UCSD-AML1 (cell line): ENCODE measurements around the gene CDK11A.
"Not testable (repeated sequence)": the region's sequence is repeated elsewhere in the genome, so short reads cannot be mapped to it uniquely, and the experiment has no call there.

ENCODE experiments used
- DNase-seq: peaks from one replicate; lab custom pipeline; 2025; ENCODE audit not compliant: unreplicated experiment; lab: John Stamatoyannopoulos, UW

The CDK11A gene

DNA sequence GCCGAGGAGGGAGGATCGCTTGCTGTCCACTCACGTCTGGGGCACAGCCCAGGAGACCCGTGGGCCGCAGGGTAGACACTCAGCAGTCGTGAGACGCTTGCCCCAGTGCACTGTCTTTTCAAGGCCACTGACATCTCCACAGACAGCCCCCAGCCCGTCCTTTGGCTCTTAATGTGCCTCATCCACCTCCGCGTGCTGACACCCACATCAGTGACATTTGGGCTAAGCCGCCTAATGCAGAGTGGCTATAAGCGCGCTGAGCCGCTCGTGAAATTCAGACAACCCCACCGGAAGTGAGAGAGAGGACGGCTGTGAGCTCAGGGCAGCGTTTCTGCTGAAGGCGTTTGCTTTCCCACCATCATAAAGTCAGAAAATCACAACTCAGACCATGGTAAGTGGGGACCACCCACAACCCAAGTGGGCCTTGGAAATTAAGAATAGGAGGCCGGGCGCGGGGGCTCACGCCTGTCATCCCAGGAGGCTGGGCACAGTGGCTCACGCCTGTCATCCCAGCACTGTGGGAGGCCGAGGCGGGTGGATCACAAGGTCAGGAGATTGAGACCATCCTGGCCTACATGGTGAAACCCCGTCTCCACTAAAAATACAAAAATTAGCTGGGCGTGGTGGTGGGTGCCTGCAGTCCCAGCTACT lies 40.0 kb downstream of the CDK11A start:
- no peak for DNase-seq

GRCh38 chr1:1683104-1683905 lies 40.9 kb downstream of the CDK11A start:
- no peak for DNase-seq

DNA sequence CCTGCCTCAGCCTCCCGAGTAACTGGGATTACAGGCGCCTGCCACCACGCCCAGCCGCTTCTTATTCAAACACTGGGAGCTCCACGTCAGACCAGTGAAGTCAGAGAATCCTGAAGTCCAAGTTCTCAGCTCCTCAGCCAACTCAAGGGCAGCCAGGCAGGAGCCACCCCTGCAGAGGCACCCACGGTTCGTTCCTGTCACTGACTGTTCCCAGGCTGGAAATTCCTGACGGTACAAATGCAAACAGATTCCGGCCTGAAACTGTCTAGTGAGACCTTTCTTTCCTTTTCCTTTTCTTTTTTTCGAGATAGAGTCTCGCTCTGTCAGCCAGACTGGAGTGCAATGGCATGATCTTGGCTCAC lies 43.3 kb downstream of the CDK11A start:
- no peak for DNase-seq

GRCh38 chr1:1680031-1680911 lies 43.9 kb downstream of the CDK11A start:
- DNase-seq, result no peak

DNA sequence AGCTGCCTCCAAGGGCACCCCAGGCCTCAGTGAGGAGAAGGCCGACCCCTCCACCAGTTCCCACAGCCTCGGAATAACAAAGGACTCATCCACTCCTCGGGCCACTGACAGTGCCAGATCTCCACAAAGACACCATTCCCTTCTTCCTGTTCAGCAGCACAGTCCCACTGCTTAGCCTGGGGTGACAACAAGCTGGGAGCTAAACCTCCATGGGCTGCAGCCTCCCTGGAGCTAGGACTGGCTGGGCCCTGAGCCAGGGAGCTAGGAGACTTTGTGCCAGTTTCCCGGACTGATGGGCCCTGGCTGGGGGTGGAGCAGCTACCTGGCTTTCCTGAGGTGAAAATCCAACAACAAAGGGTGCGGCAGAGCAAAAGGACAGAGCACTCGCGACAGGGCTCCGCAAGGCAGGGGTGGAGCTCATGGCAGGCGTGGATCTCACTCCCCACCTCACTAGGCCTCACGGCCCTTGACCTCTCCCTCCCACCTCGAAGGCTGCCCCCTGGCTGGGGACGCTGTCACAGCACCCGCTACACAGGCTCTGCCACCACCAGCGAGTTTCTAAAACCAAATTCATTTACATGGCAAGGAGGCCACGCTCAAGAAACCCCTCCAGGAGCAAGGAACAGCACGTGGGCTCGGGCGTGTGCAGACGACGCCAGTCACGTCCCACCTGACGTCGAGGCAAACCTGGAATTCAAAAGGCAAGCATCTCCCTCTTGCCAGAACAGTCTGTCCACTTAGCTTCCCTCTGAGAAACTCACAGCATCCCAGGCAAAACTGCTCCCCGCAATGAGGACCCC lies 45.4 kb downstream of the CDK11A start:
- DNase-seq, result peak; percentile 38

DNA sequence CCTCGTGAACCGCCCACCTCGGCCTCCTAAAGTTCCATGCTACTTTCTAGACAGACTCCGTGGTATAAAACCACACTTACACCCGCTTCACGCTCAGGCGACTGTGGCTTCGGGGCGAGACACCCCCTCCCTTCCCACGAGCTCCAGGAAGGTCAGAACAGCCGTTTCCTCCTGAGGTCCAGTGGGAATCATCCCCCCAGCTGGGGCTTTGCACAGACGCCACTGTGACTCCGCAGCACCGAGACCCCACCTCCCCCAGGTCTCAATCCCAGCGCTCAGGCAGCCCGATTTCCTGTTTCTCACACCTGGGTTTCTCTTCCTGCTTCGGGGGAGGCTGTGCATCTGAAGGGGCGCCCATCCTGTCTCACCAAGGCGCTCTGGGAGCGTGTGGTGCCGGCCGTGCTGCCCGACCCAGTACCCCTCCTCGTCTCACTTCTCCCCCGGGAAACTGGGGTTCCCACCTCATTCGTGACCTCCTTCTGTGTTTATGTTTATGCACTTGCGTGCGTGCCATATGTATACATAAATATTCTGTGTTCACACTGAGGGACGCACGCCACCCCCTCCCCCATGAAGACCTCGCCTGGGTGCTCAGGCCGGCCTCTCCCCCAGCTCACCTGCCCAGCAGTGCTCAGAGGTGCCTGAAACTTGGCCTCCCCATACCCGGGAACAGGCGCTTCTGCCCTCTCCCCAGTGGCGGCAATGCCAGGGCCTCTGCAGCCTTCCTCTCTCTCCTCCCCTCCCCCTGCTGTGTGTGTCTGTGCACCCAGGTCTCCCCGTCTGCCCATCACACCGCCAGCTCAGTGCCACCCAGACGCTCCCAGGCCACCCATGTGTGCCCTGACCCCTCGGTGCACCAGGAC lies 46.2 kb downstream of the CDK11A start:
- peak; percentile 58 for DNase-seq

DNA sequence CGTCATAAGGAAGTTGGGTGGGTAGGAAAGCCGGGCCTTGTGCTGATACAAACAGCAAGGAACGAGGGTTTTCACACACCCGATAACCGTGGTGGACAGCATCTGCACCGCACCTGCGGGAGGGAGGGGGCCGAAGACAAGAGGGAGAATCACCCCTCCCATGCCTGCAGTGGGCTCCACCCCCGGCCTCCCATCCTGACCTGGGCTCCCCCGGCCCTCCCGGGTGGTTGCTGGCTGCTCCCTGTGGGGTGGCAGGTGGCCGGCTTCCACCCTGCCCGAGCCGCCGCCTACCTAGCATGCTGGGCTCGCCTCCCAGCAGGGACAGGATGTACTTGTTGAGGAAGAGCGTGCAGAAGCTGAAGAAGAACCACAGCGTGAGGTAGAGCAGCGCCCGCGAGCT lies 48.1 kb downstream of the CDK11A start:
- DNase-seq, result not testable (repeated sequence)

- not testable (repeated sequence) for DNase-seq
Observed at GRCh38 chr1:1675218-1675617, 48.9 kb downstream of the CDK11A start.

- DNase-seq, result not testable (repeated sequence)
Observed at GRCh38 chr1:1674806-1675205, 49.4 kb downstream of the CDK11A start.

DNA sequence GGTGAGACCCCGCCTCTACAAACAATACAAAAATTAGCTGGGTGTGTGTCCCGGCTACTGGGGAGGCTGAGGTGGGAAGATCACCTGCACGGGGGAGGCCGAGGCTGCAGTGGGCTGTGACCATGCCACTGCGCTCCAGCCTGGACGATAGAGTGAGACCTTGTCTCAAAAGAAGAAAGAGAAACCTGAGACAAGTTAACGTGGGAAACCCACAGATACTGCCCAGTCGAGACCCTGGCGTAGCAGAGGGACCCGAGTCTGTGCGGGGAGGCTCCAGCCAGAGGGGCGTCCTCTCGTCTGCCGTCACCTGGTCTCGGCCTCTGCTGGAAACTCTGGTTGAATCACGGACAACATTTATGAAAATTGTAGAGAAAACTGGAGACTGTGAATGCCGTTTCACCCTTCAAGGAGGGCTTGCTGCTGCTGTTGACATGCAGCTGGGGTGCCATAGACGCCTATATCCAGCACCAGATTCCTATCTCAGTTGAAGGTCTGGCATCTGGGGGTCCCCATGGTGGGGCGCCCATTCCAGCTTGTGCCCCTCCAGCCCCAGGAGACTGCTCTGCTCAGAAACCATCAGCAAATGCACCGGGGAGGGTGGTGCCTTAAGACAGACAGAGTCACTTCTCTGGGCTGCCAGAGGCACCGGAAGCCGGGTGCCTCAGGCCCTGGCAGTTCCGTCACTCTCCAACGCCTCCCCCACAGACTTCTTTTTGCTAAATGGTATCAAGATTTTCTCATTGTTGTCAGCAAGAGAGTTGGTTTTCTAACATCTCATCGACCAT lies 51.8 kb downstream of the CDK11A start:
- no peak for DNase-seq

DNA sequence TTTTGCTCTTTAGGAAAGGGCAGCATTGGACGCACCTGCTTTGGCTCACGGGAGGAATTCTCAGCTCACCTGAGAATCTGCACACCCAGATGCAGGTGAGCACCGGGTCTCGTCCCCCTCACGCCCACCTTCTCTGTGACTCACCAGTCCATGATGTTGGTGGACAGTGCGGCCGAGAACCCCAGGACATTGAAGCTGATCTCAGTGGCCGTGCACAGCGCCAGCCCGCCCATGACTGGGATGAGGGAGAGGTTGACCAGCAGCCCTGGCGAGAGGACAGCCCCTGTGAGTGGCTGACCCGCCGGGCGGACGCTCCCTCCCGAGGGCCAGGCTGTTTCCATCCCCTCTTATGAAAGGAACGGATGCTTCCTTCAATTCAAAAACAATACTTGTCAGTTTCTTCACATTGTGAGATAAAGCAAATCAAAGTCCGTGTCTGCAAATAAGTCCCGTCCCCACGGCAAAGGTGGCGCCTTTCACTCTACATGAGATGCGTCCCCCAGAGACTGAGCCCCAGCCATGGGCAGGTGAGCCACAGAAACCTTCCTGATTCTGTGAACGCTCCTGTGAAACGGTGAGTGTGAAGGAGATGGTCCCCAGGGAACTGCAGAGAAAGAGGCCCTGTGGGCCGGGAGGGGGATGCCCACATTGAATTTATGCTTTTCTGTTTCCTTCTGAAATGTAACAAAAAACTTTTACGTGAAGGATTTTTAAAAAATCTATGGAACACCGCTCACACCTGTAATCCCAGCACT lies 52.6 kb downstream of the CDK11A start:
- DNase-seq, result no peak

DNA sequence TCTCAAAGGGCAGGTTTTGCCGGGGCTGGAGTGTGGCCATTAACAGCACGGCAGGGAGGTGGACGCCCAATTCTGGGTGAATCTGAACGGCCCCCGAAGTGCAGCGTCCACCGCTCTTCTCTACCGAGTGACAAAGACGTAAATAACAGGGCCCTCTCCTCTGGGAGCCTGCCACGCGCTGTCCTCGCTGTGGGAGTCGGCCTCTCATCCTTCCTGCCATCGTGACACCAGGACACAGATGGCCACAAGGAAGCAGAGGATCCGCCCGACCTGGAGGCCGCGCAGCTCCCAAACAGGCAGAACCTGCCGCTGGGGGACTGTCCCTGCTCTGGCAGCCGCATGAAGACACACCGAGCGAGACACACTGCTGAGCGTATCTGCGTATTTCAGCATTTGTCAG lies 53.3 kb downstream of the CDK11A start:
- DNase-seq, result no peak

GRCh38 chr1:1669468-1670440 lies 54.4 kb downstream of the CDK11A start:
- no peak for DNase-seq

GRCh38 chr1:1666526-1666925 lies 57.6 kb downstream of the CDK11A start:
- DNase-seq, result no peak

DNA sequence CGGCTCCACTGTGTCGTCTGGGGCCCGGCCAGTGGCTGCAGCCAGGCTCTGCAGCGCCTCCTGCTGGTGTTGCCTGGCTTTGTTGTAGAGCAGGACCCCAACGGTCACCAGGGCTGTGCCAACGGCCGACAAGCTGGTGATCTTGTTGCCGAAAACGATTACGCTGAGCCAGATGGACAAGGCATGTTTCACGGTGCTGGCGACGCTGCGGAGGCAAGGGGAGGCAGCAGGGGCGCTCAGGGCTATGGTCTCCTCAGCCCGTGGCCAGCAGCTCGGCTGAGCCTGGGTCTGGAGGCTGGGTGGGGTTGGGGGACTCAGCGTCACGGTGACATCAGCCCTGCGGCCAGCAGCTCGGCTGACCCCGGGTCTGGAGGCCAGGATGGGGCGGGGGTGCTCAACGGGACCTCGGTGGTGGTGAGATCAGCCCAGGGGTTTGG lies 58.3 kb downstream of the CDK11A start:
- DNase-seq, result no peak

- no peak for DNase-seq
Observed at GRCh38 chr1:1664941-1665814, 59.0 kb downstream of the CDK11A start.
